IPS-NIHi7 (cell line): ENCODE measurements around the gene TMEM38A.

ENCODE experiments used
- DNase-seq: peaks from one replicate; pipeline ENCODE4 v3.0.0; 2012; ENCODE audit warnings: mixed read lengths; ENCODE audit errors: extremely low spot score

TMEM38A gene, protein sequence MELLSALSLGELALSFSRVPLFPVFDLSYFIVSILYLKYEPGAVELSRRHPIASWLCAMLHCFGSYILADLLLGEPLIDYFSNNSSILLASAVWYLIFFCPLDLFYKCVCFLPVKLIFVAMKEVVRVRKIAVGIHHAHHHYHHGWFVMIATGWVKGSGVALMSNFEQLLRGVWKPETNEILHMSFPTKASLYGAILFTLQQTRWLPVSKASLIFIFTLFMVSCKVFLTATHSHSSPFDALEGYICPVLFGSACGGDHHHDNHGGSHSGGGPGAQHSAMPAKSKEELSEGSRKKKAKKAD

DNA sequence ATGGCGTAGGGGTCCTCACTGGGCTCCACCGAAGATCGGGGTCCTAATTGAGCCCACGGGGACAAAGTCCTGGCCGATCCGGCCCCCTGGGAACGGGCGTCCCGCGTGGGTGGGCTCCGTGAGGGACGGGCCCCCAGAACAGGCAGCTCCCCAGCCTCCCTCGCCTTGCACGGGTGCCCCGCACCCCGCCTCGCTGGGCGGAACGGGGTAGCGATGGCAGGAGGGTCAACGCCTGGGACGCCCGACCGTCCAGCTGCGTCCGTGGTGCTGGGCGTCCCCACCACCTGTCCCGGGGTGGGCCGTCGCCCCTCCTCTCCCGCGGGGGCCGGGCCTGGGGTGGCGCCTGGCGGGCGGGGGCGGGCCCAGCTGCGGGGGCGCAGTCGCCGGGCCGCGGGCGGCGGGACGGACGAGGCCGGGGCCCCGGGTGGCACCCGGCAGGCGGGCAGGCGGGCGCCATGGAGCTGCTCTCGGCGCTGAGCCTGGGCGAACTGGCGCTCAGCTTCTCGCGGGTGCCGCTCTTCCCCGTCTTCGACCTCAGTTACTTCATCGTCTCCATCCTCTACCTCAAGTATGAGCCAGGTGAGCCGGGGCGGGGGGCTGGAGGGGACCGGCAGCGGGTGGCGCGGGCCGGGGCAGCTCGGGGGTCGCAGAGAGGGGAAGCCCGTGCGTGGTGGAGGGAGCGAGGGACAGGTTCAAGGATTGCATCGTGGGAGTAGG is at the start of gene TMEM38A:
TSS of gene TMEM38A (plus strand) at position 377 of the 717 bp plus-strand sequence. CDS start at position 456, 79 bp downstream.
- DNase-seq, result peak; percentile 64

DNA sequence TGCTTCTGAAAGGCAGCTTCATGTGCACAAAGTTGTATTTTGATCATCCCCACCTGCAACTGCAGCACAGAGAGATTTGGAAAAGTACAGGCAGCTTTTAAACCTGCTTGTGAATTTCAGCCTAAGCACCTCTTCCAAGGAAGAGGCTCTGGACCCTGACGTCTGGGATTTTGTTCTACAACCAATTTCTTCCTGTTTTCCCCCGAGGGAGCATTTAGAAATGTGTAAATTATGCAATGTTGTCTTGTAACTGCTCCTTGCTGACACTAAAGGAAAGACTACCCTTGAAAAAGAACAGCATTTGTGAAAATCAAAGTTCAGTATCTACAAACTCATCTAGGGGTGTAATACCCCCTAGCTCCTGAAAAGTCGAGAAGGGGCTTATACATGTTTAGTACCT is 48.3 kb upstream of the TMEM38A start:
- no peak for DNase-seq

DNA sequence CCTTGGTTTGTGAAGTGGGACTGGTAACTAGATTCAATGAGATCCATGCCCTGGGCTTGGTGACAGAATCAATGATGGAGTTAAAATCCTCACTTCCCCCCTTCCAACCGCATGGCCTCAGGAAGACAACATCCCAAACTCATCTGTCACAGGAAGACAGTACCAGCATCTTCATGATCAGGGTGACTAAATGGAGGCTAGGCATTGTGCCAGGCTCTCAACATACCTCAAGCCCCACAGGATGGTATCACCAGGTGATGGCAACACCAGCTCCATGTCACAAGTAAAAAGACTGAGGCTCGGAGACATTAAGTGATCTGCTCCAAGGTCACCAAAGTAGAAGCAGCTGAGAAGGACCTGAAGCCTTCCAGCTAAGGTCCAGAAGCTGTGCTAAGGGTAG is 47.1 kb upstream of the TMEM38A start:
- DNase-seq, result no peak

- peak; percentile 40 for DNase-seq
These were observed 46.0 kb upstream of the TMEM38A start for GRCh38 chr19:16614941-16615340.

GRCh38 chr19:16615808-16616207 is 45.1 kb upstream of the TMEM38A start:
- peak; percentile 61 for DNase-seq

GRCh38 chr19:16618248-16618647 is 42.7 kb upstream of the TMEM38A start:
- DNase-seq, result no peak

DNA sequence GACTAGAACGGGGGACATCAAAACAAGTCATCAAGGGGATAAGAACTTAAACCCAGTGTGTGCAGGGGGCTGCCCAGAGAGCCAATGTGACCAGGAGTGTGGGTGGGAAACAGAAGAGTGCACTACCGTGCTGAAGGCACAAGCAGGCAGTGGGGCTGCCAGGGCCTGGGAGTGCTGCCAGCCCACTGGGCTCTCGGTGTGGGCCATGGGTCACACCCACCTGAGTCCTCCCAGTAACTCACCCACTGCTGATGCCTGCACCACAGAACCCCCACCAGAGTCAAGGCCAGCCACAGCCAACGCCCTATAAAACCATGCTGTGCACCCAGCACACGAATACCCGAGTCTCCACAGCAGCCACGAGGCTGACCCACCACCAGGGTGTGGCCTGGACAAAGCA is 41.5 kb upstream of the TMEM38A start:
- DNase-seq, result no peak

DNA sequence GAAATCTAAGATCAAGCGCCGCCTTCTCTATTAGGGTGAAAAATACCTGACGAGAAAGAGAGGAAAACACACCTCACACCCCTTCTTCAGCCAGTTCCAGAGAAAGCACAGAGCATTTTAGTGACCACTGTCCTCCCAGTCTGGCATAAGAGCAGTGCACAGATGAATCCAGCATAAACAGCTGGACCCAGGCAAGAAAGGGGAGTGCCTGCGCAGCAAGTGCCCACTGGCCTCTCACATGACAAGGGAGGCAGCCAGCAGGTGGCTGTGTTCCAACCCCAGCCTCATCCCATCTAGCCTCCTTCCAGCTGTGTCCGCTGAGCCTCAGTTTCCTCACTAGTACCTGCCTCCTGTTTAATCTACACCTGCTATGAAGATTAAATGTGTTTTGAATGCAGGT is 40.9 kb upstream of the TMEM38A start:
- no peak for DNase-seq

DNA sequence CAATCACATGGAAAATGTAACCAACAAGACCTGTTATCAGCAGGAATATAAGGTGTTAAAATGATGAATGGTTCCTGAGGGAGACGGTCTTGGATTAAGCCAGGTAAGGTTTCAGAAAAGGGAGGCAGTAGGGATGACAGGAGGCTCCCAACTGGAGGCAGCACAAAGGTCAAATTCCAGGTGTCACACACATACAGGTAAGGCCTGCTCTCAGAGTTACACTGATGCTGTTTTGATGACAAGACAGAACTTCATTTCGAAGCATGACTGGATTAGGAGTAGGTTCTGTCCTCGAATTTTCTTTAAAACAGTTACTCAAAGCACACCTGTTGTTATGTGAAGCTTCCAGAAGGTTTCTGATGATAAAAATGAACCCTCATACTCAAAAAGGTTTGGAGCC is 40.4 kb upstream of the TMEM38A start:
- DNase-seq, result no peak

DNA sequence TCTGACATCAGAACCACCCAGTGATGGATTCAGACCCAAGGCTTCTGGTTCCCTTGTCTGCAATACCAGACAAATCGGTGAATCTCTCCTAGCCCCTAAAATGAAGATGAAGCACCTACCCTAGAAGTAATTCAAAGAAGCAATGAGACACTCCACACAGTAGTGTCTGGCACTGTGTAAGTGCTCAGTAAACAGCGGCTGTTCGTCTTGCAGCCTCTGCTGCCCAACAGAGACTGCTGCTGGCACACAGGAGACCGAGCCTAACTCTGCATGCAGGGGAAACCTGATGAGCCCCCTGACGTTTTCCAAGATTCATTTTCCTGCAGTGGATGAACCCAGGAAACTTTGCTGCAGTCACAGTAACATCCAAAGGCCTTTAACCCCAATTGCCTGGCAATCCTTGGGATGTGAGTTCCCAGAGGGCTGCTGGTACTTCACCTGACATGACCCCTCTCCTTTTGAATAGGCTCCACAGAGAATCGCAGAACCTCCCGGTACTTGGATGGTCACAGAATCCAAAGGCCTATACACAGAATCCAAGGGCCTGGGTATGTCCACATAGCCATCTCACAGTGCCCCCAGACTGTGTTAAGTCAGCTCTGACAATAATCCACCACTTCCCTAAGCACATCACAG is 39.7 kb upstream of the TMEM38A start:
- no peak for DNase-seq

DNA sequence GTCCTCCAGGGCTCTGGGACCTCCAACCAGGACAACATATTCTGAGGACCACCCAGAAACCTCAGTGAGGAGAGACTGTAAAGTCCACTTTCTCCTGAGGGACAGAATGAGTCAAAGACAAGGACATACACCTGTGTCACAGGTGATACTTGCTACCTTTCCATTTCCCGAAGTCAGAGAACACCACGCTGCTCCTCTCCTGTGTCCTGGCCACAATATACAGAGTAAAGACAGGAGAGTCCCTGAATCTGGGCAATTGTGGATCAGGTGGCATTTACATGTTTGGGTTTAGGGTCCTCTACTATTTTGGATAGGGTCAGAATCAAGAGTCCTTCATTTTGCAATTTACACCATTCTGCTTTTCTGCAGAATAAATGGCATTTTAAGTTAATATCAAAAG is 37.9 kb upstream of the TMEM38A start:
- DNase-seq, result no peak

DNA sequence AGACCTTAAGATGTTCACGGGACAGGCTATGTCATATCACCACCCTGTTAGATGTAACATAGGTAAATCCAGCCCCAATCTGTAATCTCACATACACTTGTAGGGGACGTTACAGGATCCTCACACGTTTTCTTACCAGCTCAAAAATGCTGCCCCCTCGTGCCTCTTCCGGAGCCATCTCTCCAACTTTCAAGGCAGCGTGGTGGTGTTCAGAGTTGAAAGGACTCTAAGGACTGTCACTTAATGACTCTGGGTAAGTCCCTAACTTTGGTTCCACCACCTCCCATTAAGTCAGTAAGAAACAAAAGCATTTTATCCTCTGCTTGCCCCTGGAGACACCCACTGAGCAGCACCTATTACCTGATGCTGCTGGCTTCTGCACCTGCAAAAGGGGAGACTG is 37.4 kb upstream of the TMEM38A start:
- DNase-seq, result no peak

DNA sequence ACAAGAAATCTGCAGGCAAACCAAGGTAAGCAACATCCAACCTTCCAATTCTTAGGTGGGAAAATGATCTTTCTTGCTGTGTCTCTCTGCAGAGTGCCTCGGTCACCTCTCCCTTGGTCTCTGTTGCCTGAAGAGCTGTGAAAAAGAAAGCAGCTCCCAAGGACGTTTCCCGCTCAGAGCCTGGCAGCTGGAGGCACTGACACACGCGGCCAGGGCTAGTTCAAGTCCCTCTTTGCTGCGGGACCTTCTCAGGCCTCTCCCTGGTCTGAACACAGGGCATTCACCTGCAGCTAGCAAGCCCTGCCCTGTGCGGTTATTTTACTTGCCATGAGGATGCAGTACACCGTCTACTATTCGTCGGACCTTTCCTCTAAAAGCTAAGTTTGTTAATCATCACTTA is 36.7 kb upstream of the TMEM38A start:
- DNase-seq, result no peak

DNA sequence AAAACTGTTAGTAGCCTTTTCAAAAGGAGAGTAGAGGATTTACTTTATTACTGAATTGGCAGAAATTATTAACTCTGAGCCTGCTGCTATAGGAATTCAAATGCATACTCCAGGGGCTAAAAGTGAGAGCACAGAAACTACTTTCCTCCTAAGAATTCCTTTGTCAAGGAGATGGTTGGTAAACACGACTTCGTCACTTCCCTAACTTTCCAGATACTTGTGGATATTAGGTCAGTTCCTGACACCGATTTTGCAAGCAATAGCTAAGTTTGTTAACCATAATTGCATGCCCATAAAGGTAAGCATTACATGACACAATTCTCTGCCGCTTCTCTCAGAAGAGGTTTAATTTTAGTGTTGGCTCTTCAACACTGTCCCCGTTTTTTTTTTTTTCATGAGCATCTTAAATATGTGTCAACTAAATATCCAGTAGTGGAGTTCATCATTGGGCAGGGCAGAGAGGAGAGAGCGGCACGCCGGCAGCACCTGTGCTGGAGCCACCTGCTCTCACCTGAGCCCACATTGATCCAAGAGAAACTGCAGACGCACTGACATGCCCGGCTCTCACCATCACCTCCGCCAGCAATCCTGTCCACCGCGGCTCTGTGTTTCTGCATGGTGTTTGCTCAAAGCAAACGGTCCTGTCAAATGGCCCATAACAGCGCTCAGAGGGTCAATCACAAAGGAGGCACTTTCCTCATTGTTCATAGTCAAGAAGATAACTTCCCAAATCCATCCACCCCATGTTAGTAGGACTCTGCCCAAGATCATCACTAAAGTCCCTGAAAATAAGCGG is 35.6 kb upstream of the TMEM38A start:
- no peak for DNase-seq

DNA sequence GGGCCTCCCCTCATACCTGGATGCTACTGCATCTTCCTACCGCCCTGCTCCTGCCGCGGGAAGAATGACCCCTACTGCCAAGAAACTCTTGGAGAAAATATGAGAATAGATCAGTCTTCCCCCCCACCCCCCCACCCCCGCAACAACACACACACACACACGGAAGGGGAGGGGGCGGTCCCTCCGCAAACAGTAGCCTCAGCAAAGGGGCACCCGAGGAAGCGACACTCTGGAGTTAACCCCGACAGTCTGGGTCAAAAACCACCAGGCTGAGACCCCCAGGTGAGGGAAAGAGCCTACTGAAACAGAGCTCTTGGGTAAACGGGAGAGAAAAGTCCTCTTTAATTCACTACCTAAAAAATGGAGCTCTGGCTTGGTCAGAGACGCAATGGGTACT is 34.1 kb upstream of the TMEM38A start:
- DNase-seq, result no peak

DNA sequence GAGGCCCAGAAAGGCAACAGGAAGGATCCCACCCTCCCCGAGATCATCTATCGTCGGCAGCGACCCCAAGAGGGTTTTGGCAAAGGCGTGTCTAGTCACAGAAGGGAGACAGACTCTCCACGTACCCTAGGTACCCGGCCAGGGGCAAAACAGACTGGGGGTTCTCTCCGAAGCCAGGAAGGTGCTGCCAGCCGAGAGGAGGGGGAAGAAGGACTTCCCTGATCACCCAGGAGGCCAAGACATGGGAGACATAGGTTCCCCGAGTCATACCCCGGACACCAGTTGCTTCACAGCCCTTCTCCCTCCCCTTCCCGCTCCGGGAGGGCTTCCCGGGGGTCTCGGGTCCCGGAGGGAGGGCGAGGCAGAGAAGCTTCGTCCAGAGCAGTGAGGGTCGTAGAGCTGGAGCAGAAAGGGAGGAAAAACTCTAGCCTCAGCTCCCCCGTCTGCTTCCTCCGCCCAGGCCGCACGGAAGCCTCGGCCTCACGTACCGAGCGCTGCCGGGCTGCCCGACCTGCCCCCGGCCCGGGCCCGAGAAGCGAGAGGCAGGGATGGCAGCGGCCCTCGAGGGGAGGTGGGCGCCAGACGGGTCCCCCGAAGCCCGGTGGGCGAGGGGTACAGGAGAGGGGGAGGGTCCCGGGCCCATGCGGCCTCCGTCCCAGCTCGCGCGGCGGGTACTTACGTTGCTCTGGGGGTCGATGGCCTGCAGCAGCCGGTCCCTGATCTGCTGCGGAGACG is 33.6 kb upstream of the TMEM38A start:
- DNase-seq, result no peak

DNA sequence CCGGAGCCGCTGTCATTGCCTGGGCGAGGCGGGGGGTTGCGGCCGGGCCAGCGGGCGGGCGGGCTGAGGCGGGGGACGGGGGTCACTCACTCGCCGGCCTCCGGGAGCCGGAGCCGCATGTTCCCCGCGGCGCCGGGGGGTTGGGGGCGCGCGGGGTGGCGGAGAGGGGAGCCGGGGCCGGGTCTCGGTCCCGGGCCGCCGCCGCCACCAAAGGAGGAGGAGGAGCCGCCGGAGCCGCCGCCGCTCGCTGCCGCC is 33.1 kb upstream of the TMEM38A start:
- DNase-seq, result no peak

GRCh38 chr19:16628183-16628983 is 32.6 kb upstream of the TMEM38A start, which contains the start of gene MED26:
TSS of gene MED26 (minus strand) at chr19:16628204. CDS start at chr19:16627943, 261 bp downstream.
- DNase-seq, result peak; percentile 99

- no peak for DNase-seq
These were observed 31.8 kb upstream of the TMEM38A start for GRCh38 chr19:16628984-16629691.

- no peak for DNase-seq
These were observed 29.5 kb upstream of the TMEM38A start for GRCh38 chr19:16631465-16631864.
